HG02973 (cell line): ENCODE data around the gene PLXNA3.

Experiments used
- ATAC-seq: cut with Tn5 transposase; IDR thresholded peaks from one replicate; pipeline ENCODE4 v1.9.1; 2021; ENCODE audit warnings: moderate library complexity; ENCODE audit not compliant: unreplicated experiment

The PLXNA3 gene

GRCh38 chrX:154476821-154477220, 18.7 kb downstream of the PLXNA3 start:
- no peak for ATAC-seq

GRCh38 chrX:154477891-154478477, 19.9 kb downstream of the PLXNA3 start:
- no peak for ATAC-seq

- peak; percentile 81 for ATAC-seq
Observed at GRCh38 chrX:154478728-154479622, 20.9 kb downstream of the PLXNA3 start, which contains the start of gene LAGE3. Gene LAGE3 (minus strand): TSS chrX:154479281. CDS start chrX:154478915, 366 bp downstream.

- no peak for ATAC-seq
Observed at GRCh38 chrX:154481195-154481594, 23.1 kb downstream of the PLXNA3 start.

GRCh38 chrX:154481911-154482601, 24.0 kb downstream of the PLXNA3 start:
- ATAC-seq: no peak

GRCh38 chrX:154482786-154483185, 24.7 kb downstream of the PLXNA3 start:
- ATAC-seq: no peak

- no peak for ATAC-seq
Observed at GRCh38 chrX:154483325-154483724, 25.2 kb downstream of the PLXNA3 start.

- no peak for ATAC-seq
Observed at GRCh38 chrX:154484255-154485149, 26.4 kb downstream of the PLXNA3 start.

- ATAC-seq: no peak
Observed at GRCh38 chrX:154485150-154486051, 27.3 kb downstream of the PLXNA3 start.

GRCh38 chrX:154486052-154486395, 27.9 kb downstream of the PLXNA3 start:
- no peak for ATAC-seq

- ATAC-seq: no peak
Observed at GRCh38 chrX:154486396-154487207, 28.5 kb downstream of the PLXNA3 start, which contains the start of gene UBL4A. Gene UBL4A (minus strand): TSS chrX:154486615. CDS start chrX:154486584, 31 bp downstream.

- no peak for ATAC-seq
Observed at GRCh38 chrX:154487518-154488290, 29.6 kb downstream of the PLXNA3 start.

GRCh38 chrX:154488336-154489075, 30.4 kb downstream of the PLXNA3 start:
- ATAC-seq: no peak

- no peak for ATAC-seq
Observed at GRCh38 chrX:154489182-154489581, 31.1 kb downstream of the PLXNA3 start.

- ATAC-seq: peak; percentile 23
Observed at GRCh38 chrX:154490021-154490413, 31.9 kb downstream of the PLXNA3 start.

GRCh38 chrX:154490414-154491083, 32.5 kb downstream of the PLXNA3 start, which contains the start of gene SLC10A3:
Gene SLC10A3 (minus strand): TSS chrX:154490629. CDS start chrX:154488940, 1,689 bp downstream.
- peak; percentile 75 for ATAC-seq

GRCh38 chrX:154494715-154495114, 36.6 kb downstream of the PLXNA3 start:
- ATAC-seq: no peak
